ENCODE measurements around the gene ZNF236. TPM values are rescaled to one million over a fixed set of nuclear protein-coding genes. Genes with fewer than 3 reads are reported as not detected.
"Not testable (repeated sequence)": the region's sequence is repeated elsewhere in the genome, so short reads cannot be mapped to it uniquely, and the experiment has no call there.

ZNF236 gene
- total RNA-seq, 1 donor from 2014 or later = 10.4 TPM

GRCh38 chr18:76985156-76985950, 163.0 kb downstream of the ZNF236 start:
- DNase-seq (ENCODE audit: low read depth) = no peak

GRCh38 chr18:76985951-76986236, 163.5 kb downstream of the ZNF236 start:
- DNase-seq (ENCODE audit: low read depth) = no peak

GRCh38 chr18:76986406-76986805, 164.0 kb downstream of the ZNF236 start:
- DNase-seq (ENCODE audit: low read depth) = no peak

- DNase-seq (ENCODE audit: low read depth) = no peak
Measured at GRCh38 chr18:76988031-76988826, 165.9 kb downstream of the ZNF236 start.

GRCh38 chr18:76988827-76989646, 166.7 kb downstream of the ZNF236 start:
- no peak for DNase-seq (ENCODE audit: low read depth)

GRCh38 chr18:76989647-76990190, 167.4 kb downstream of the ZNF236 start:
- no peak for DNase-seq (ENCODE audit: low read depth)

- not testable (repeated sequence) for DNase-seq (ENCODE audit: low read depth)
Measured at GRCh38 chr18:76990343-76991020, 168.1 kb downstream of the ZNF236 start.

GRCh38 chr18:76991021-76991688, 168.8 kb downstream of the ZNF236 start:
- DNase-seq (ENCODE audit: low read depth) = no peak

GRCh38 chr18:76992226-76993084, 170.1 kb downstream of the ZNF236 start:
- no peak for DNase-seq (ENCODE audit: low read depth)

GRCh38 chr18:76993085-76993382, 170.7 kb downstream of the ZNF236 start:
- DNase-seq (ENCODE audit: low read depth) = no peak

GRCh38 chr18:76993573-76993972, 171.2 kb downstream of the ZNF236 start:
- no peak for DNase-seq (ENCODE audit: low read depth)

GRCh38 chr18:76994086-76994654, 171.8 kb downstream of the ZNF236 start:
- DNase-seq (ENCODE audit: low read depth) = no peak

- no peak for DNase-seq (ENCODE audit: low read depth)
Measured at GRCh38 chr18:76995896-76996295, 173.5 kb downstream of the ZNF236 start.

GRCh38 chr18:76996429-76996828, 174.1 kb downstream of the ZNF236 start:
- DNase-seq (ENCODE audit: low read depth) = no peak

GRCh38 chr18:76997951-76998808, 175.8 kb downstream of the ZNF236 start:
- DNase-seq (ENCODE audit: low read depth) = no peak

GRCh38 chr18:76999077-76999476, 176.7 kb downstream of the ZNF236 start:
- no peak for DNase-seq (ENCODE audit: low read depth)

GRCh38 chr18:77000527-77000926, 178.2 kb downstream of the ZNF236 start:
- peak; percentile 60 for DNase-seq (ENCODE audit: low read depth)

GRCh38 chr18:77001041-77001440, 178.7 kb downstream of the ZNF236 start:
- no peak for DNase-seq (ENCODE audit: low read depth)

Measured in myocyte (in vitro differentiated cells).